ENCODE data around the gene TMC4.
"Not testable (repeated sequence)": the region's sequence is repeated elsewhere in the genome, so short reads cannot be mapped to it uniquely, and the experiment has no call there.

The TMC4 gene

GRCh38 chr19:54208784-54209057 is 35.8 kb upstream of the TMC4 start:
- Mint-ChIP-seq H3K27me3 (no peaks in the 10 kb centered on the region), H3K9me3 (peaks cover 0 to 5% of the 10 kb centered on the region in 2 donors), H3K4me3 (peak overlapping the region; percentile 68 to 82), H3K36me3 (peaks cover 71 to 81% of the 10 kb centered on the region in 2 donors), H3K27ac (peak overlapping the region; percentile 99), H3K4me1 (peaks cover 57 to 77% of the 10 kb centered on the region in 2 donors)
- ATAC-seq (replicated peaks) (no peak), DNase-seq (no peak)

GRCh38 chr19:54207983-54208783 is 35.2 kb upstream of the TMC4 start:
- peak overlapping the region; percentile 68 to 82 for H3K4me3 Mint-ChIP-seq
- DNase-seq (peak; percentile 81), ATAC-seq (replicated peaks) (peak; percentile 73 to 78)
- peaks cover 0 to 5% of the 10 kb centered on the region in 2 donors for H3K9me3 Mint-ChIP-seq
- H3K36me3 Mint-ChIP-seq: peaks cover 74 to 84% of the 10 kb centered on the region in 2 donors
- H3K27me3 Mint-ChIP-seq: no peaks in the 10 kb centered on the region
- peak overlapping the region; percentile 99 for H3K27ac Mint-ChIP-seq
- peaks cover 58 to 82% of the 10 kb centered on the region in 2 donors for H3K4me1 Mint-ChIP-seq

- Mint-ChIP-seq H3K9me3 (peaks cover 0 to 5% of the 10 kb centered on the region in 2 donors), H3K27ac (peak overlapping the region; percentile 99), H3K4me3 (peak overlapping the region; percentile 68 to 82), H3K4me1 (peaks cover 60 to 88% of the 10 kb centered on the region in 2 donors), H3K36me3 (peaks cover 75 to 84% of the 10 kb centered on the region in 2 donors), H3K27me3 (no peaks in the 10 kb centered on the region)
- no peak for DNase-seq
- ATAC-seq (replicated peaks): peak; percentile 5 to 12
Measured at GRCh38 chr19:54207676-54207982, 34.7 kb upstream of the TMC4 start.

- Mint-ChIP-seq H3K4me3 (peak overlapping the region; percentile 68 to 82), H3K27ac (peak overlapping the region; percentile 99), H3K4me1 (peaks cover 62 to 92% of the 10 kb centered on the region in 2 donors), H3K36me3 (peaks cover 76 to 87% of the 10 kb centered on the region in 2 donors)
- not testable (repeated sequence) for H3K27me3 Mint-ChIP-seq; H3K9me3 Mint-ChIP-seq; ATAC-seq (replicated peaks); DNase-seq
Measured at GRCh38 chr19:54207193-54207592, 34.2 kb upstream of the TMC4 start.

- Mint-ChIP-seq H3K27me3 (no peaks in the 10 kb centered on the region), H3K27ac (peak overlapping the region; percentile 42), H3K4me1 (peaks cover 62 to 96% of the 10 kb centered on the region in 2 donors), H3K9me3 (peaks cover 0 to 5% of the 10 kb centered on the region in 2 donors), H3K4me3 (peak overlapping the region; percentile 68 to 82), H3K36me3 (peaks cover 77 to 88% of the 10 kb centered on the region in 2 donors)
- ATAC-seq (replicated peaks) (no peak), DNase-seq (no peak)
Measured at GRCh38 chr19:54206831-54207177, 33.8 kb upstream of the TMC4 start.

GRCh38 chr19:54206030-54206830 is 33.3 kb upstream of the TMC4 start:
- peaks cover 61 to 97% of the 10 kb centered on the region in 2 donors for H3K4me1 Mint-ChIP-seq
- peak overlapping the region; percentile 68 to 82 for H3K4me3 Mint-ChIP-seq
- H3K27ac Mint-ChIP-seq: peak overlapping the region; percentile 59
- peaks cover 81 to 92% of the 10 kb centered on the region in 2 donors for H3K36me3 Mint-ChIP-seq
- DNase-seq: no peak
- no peak for ATAC-seq (replicated peaks)
- peaks cover 0 to 4% of the 10 kb centered on the region in 2 donors for H3K9me3 Mint-ChIP-seq
- H3K27me3 Mint-ChIP-seq: no peaks in the 10 kb centered on the region

GRCh38 chr19:54204767-54205468 is 32.0 kb upstream of the TMC4 start:
- H3K4me3 Mint-ChIP-seq: peak overlapping the region; percentile 51 to 69

GRCh38 chr19:54203151-54203611 is 30.2 kb upstream of the TMC4 start:
- Mint-ChIP-seq H3K27ac (peak overlapping the region; percentile 83), H3K4me1 (peaks cover 45 to 81% of the 10 kb centered on the region in 2 donors), H3K36me3 (peaks cover 65 to 78% of the 10 kb centered on the region in 2 donors), H3K9me3 (no peaks in the 10 kb centered on the region), H3K27me3 (no peaks in the 10 kb centered on the region), H3K4me3 (peak overlapping the region; percentile 94 to 100)
- ATAC-seq (replicated peaks) (no peak), DNase-seq (no peak)

More at GRCh38 chr19:54204767-54205468, 32.0 kb upstream of the TMC4 start:
- H3K36me3 Mint-ChIP-seq: peaks cover 77 to 90% of the 10 kb centered on the region in 2 donors
- peaks cover 57 to 92% of the 10 kb centered on the region in 2 donors for H3K4me1 Mint-ChIP-seq
- no peaks in the 10 kb centered on the region for H3K9me3 Mint-ChIP-seq
- H3K27ac Mint-ChIP-seq: peak overlapping the region; percentile 87
- ATAC-seq (replicated peaks): no peak
- DNase-seq: no peak
- no peaks in the 10 kb centered on the region for H3K27me3 Mint-ChIP-seq

GRCh38 chr19:54201980-54202379 is 29.0 kb upstream of the TMC4 start:
- Mint-ChIP-seq H3K36me3 (peaks cover 58 to 72% of the 10 kb centered on the region in 2 donors), H3K27me3 (no peaks in the 10 kb centered on the region), H3K27ac (peak overlapping the region; percentile 100), H3K9me3 (no peaks in the 10 kb centered on the region), H3K4me3 (peak overlapping the region; percentile 94 to 100), H3K4me1 (peaks cover 36 to 69% of the 10 kb centered on the region in 2 donors)
- DNase-seq (no peak), ATAC-seq (replicated peaks) (no peak)

GRCh38 chr19:54201172-54201701 is 28.3 kb upstream of the TMC4 start:
- DNase-seq (no peak), ATAC-seq (replicated peaks) (no peak)
- no peaks in the 10 kb centered on the region for H3K27me3 Mint-ChIP-seq
- peak overlapping the region; percentile 100 for H3K27ac Mint-ChIP-seq
- no peaks in the 10 kb centered on the region for H3K9me3 Mint-ChIP-seq
- H3K4me1 Mint-ChIP-seq: peaks cover 29 to 61% of the 10 kb centered on the region in 2 donors
- peaks cover 51 to 66% of the 10 kb centered on the region in 2 donors for H3K36me3 Mint-ChIP-seq
- peak overlapping the region; percentile 94 to 100 for H3K4me3 Mint-ChIP-seq

- H3K4me1 Mint-ChIP-seq: peaks cover 20 to 43% of the 10 kb centered on the region in 2 donors
- no peak for DNase-seq
- no peaks in the 10 kb centered on the region for H3K27me3 Mint-ChIP-seq
- peak overlapping the region; percentile 45 for H3K27ac Mint-ChIP-seq
- peak overlapping the region; percentile 71 to 78 for H3K4me3 Mint-ChIP-seq
- no peak for ATAC-seq (replicated peaks)
- no peaks in the 10 kb centered on the region for H3K9me3 Mint-ChIP-seq
- H3K36me3 Mint-ChIP-seq: peaks cover 40 to 59% of the 10 kb centered on the region in 2 donors
Measured at GRCh38 chr19:54199401-54199800, 26.4 kb upstream of the TMC4 start.

- Mint-ChIP-seq H3K27me3 (no peaks in the 10 kb centered on the region), H3K9me3 (no peaks in the 10 kb centered on the region), H3K27ac (no peak overlapping the region), H3K4me1 (peaks cover 18 to 33% of the 10 kb centered on the region in 2 donors), H3K4me3 (no peak overlapping the region), H3K36me3 (peaks cover 25 to 44% of the 10 kb centered on the region in 2 donors)
- ATAC-seq (replicated peaks) (no peak), DNase-seq (no peak)
Measured at GRCh38 chr19:54197121-54197520, 24.2 kb upstream of the TMC4 start.

GRCh38 chr19:54196536-54196935 is 23.6 kb upstream of the TMC4 start:
- no peaks in the 10 kb centered on the region for H3K27me3 Mint-ChIP-seq
- no peak overlapping the region for H3K4me3 Mint-ChIP-seq
- H3K9me3 Mint-ChIP-seq: no peaks in the 10 kb centered on the region
- peaks cover 23 to 33% of the 10 kb centered on the region in 2 donors for H3K4me1 Mint-ChIP-seq
- ATAC-seq (replicated peaks) (no peak), DNase-seq (no peak)
- peaks cover 20 to 42% of the 10 kb centered on the region in 2 donors for H3K36me3 Mint-ChIP-seq
- no peak overlapping the region for H3K27ac Mint-ChIP-seq

- DNase-seq; ATAC-seq (replicated peaks); H3K4me3 Mint-ChIP-seq; H3K9me3 Mint-ChIP-seq; H3K27ac Mint-ChIP-seq; H3K27me3 Mint-ChIP-seq: not testable (repeated sequence)
- H3K4me1 Mint-ChIP-seq: peaks cover 17 to 25% of the 10 kb centered on the region in 2 donors
- peaks cover 12 to 32% of the 10 kb centered on the region in 2 donors for H3K36me3 Mint-ChIP-seq
Measured at GRCh38 chr19:54194463-54194862, 21.5 kb upstream of the TMC4 start.

Data from stimulated activated naive B cell treated with anti-CD40 and anti-IgM and Interleukin-4, amounts not matched to agents 10 μg/mL and 1 μg/mL and 100 μg/mL, for 72 hours (primary cell).